ENCODE measurements around the gene DLG2. TPM values are rescaled to one million over a fixed set of nuclear protein-coding genes. Genes with fewer than 3 reads are reported as not detected.
A peak's percentile ranks its signal among the peaks of the same experiment; 100 is the strongest.

Gene DLG2
- total RNA-seq, 2 donors from 2014 or later: 5.9 to 7.4 TPM

DNA sequence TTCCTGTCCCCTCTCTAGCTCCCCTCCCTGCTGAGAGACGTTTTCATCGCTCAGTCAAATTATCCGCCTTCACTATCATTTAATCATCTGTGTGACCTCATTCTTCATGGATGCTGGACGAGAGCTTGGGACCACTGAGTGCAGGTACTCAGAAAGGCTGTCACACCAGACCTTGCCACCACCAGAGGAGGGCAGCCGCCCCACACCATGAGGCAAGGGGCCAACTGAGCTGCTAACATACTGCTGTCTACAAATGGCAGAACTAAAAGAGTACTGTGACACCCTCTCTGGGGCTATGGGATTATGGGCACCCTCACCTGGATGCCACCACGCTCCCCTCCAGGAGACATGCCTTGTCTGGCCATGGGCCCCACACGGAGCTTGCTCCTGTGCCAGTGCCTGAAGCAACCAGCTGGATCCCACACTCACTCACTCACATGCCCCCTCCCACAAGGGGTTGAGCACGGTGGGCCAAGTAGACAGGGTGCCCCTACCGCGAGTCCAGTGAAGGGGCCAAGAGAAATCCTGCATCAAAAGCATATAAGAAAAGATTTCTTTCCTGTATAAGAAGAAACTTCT is 1670.9 kb downstream of the DLG2 start:
- DNase-seq (no peak), ATAC-seq (no peak)
- intact Hi-C loops (cut with DNase I): no loop called here

DNA sequence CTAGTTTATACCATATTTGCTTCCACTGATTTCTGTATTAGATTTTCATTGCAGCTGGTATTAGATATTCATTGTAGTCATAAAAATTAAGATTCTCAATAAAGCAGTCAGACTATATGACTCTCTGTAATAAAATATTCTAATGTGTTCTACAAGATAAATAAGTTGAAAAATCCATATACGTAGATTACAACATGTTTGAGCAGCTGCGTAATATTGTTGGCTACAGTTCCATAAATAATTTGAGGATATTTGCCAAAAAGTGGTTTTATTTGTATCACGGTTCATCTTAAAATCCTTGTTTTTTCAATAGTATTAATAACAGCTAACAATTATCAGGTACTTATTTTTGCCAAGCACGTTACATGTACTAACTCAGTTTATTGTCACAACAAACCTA is 1672.4 kb downstream of the DLG2 start:
- DNase-seq (no peak), ATAC-seq (no peak)
- intact Hi-C loops (cut with DNase I): no loop called here

DNA sequence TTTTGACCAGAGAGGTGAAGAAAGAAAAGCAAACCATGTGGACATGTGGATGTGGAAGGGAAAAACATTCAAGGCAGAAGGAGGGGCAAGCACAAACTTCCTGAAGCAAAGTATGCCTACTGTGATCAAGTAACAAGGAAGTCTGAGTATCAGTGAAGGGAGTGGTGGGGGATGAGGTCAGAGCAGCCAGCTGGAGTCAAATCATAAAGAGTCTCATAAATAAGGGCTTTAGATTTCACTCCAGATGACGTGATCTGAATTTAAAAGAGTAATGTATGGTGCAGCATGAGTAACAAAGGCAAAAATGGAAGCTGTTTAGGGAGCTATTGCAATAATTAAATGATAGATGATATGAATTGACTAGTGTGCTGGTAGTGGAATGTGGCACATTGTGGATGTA is 1675.6 kb downstream of the DLG2 start:
- intact Hi-C loops (cut with DNase I): no loop called here

DNA sequence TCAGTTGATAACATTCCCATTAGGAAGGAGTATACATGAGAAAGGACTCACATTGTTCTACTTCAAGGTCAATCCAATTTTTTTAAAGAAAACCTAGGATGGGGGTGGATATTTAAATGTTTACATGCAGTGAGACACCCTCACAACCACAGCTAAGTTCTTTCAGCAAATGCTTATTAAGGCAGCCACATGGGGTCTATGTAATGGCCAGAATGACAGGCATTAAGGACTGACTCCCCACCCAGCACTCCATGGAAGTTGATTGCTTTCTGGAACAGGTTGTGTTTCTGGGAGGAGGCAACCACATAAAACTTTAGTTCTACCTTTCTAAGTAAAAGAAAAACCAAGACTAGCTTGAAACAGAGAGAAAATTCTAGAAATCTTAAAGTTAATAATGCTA is 1678.9 kb downstream of the DLG2 start:
- intact Hi-C loops (cut with DNase I): no loop called here
- DNase-seq: no peak
- ATAC-seq: no peak

More for the DNA sequence above, 1675.6 kb downstream of the DLG2 start:
- DNase-seq (no peak), ATAC-seq (no peak)

DNA sequence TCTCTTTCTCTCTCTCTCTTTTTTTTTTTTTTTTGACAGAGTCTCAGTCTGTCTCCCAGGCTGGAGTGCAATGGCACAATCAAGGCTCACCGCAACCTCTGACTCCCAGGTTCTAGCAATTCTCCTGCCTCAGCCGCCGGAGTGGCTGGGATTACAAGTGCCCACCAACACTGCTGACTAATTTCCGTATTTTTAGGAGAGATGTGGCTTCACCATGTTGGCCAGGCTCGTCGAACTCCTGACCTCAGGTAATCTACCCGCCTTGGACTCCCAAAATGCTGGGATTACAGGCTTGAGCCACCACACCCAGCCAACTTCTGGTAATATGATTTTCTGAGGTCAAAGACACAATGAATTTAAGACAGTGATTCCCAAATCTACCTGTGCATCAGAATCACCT is 1681.2 kb downstream of the DLG2 start:
- DNase-seq (no peak), ATAC-seq (no peak)
- intact Hi-C loops (cut with DNase I): no loop called here

DNA sequence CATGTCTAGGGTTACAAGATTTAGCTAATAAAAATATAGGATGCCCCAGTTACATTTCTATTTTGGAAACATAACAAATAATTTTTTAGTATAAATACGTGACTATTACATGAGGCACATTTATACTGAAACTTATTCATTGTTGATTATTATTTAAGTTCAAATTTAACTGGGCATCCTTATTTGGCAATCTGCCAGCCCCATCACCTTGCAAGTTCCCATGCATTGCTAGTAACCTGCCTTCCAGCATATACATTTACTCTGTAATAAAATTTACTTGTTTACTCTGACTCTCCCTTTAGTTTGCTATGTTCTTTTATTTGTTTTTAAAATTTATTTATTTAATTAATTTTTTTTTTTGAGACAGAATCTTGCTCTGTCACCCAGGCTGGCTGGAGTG is 1686.1 kb downstream of the DLG2 start:
- intact Hi-C loops (cut with DNase I): no loop called here
- ATAC-seq: no peak

DNA sequence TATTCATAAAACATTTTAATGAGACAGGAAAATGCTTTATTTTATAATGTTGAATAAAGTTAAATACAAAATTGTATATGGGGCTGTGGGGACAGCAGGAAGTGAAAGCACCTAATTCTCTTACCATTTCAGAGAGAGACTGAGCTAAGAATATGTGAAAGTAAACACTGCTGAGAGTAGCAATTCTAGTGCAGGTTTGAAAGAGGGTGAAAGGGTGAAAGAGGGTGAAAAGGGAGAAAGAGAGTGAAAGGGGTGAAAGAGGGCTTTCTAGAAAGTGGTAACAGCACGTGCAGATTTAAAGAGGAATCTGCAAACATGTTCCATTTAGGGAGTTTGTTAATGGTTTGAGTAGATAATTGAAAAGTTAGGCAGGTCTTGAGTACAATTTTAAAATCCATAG is 1689.0 kb downstream of the DLG2 start:
- DNase-seq (no peak), ATAC-seq (no peak)
- intact Hi-C loops (cut with DNase I): no loop called here

More for the DNA sequence above, 1686.1 kb downstream of the DLG2 start:
- no peak for DNase-seq

DNA sequence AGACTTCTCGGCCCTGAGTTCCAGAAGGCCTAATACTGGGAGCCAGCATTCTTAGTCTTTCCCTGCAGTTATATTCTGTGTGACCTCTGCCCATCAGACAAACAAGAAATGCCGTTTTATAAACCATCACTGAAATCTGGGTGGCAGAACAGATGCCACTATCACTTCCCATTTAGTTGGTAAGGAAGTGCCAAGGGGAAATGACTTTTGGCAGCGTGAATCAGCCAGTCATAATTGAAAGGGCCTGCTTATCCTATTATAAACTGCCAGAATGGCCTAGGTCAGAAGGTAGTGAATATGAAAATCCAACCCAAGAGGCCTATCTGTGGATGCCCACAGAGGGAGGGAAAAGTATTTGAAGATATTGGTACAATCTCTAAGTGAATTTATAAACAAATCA is 1694.1 kb downstream of the DLG2 start:
- intact Hi-C loops (cut with DNase I): no loop called here
- DNase-seq: no peak
- no peak for ATAC-seq

DNA sequence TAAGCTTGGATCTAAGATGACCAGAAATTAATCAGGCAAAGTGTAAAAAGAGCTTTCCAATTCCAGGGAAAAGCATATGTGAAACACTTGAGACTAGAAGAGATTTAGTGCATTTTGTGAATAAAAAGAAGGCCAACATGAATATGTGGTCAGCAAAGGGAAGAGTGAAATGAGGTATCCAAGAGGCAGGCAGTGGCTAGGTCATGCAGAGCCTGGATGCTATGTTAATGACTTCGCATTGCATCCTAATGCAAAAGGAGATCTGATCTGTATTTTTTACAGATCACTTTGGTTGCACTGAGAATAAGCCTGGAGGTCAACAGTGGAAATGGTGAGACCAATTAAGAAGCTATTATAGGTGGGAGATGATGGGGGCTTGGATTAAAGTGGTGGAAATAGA is 1699.7 kb downstream of the DLG2 start:
- ATAC-seq (no peak), DNase-seq (no peak)
- intact Hi-C loops (cut with DNase I): no loop called here

DNA sequence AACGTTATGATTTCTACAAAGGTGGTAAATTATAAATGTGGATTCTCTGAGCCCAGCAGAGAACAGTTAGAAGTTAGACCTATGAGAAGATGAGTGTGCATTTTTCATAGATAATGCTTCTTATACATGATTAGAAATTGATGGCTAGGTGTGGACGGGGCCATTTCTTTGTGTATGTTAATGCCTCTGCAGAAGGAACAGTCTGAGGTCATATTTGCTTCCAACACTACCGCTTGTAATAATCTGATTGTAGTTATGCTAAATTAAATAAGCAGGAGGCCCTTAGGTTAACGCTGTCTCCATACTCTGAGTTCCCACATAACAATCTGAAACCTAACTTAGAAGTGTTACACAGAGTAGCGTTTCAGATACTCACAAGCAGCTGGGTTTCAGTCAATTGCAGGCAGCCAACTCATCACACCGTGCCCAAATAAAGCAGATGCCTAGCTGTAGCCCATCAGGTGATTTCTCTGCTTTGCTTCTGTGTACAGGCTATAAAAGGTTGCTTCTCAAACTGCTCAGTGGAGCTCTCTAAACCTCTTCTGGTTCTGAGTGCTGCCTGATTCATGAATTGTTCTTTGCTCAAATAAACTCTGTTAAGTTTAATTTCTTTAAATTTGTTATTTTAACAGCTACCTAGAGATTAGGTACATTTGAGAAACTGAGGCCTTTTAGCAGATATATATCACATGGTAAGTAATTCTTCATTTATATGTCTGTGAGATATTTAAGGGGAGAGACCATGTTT is 1702.2 kb downstream of the DLG2 start:
- intact Hi-C loops (cut with DNase I): no loop called here
- DNase-seq: no peak
- ATAC-seq: no peak

DNA sequence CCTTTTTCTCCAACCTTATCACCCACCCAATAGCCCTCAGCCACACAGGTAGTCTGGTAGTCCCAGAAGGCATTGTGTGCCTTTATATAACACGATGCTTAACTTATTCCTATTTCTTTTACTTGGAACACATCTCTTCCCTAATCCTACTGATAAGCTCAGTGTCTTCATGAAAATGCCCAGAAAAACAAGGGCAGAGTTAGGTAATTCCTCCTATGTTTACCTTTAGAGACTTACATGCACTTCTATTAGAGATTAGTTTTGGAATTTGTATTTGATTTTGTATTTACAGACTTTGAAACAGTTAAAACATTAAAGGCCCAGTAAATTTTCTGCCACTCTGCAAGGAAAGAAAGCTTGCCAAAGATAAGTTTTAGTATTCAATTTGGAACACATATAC is 1703.2 kb downstream of the DLG2 start:
- DNase-seq: no peak
- no peak for ATAC-seq
- intact Hi-C loops (cut with DNase I): no loop called here

DNA sequence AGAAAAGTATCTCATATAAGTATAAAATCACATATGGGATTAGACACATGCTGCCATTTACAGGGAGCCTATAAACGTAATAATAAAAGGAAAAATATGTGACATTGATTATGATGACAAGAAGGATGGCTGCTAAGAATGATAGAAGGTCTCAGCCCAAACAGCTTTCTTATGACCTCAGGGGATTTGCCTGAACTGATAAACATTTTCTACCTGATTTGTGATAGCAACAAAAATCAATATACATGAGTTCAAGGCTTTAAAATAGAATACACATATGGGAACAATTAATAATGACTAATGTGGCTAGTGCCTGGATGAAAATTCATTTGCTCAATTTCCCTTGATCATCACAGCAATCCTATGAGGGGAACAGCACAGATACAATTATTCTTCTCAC is 1704.2 kb downstream of the DLG2 start:
- intact Hi-C loops (cut with DNase I): no loop called here
- no peak for DNase-seq
- ATAC-seq: no peak

DNA sequence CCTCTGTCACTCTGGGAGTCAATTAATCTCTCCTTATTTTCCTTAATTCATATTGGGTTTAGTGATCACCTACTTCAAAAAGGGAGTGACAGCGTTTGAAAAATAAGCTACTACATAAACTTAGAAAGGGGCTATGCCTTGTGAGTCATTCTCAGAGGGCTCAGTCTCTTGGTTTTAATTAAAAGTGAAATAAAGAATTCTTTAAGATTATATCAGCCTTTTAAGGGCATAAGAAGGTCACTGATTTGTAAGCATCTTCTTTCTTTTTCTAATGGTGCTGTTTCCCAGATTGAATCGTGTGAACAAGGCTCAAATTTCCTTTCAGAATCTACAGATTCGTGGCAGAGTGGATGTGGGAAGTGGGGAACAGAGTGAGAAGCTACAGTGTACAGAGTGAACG is 1704.8 kb downstream of the DLG2 start:
- intact Hi-C loops (cut with DNase I): no loop called here
- ATAC-seq (no peak), DNase-seq (no peak)

DNA sequence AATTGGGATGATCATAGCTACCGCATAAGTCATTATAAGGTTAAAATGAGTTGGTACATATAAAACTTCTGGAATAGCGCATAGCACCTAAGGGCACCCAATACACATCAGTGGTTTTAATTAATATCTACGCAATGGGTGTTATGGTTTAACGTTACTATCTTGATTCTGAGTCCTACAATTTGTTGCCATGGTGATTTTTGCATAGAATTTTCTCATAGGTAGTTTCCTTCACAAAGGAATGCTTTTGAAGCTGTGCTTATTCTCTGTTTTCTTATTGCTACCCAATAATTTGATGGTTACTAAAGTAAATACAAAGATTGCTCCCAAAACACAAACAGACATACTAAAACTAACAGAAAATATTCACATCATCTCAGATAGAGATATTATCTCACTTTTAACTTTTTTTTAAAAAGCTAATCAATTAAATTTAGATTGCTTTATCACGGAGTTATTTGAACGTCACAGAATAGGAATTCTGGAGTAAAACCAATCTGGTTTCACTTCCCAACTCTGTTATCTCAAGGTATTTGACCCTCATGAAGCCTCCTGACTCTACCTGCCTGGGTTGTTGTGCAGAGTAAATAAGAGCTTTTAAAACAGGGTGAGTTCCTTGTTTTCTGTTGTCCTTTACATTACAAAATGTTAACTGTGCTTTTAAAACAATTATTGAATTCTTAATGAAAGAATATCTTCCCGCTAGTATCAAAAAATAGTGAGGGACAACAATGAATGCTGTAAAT is 1705.5 kb downstream of the DLG2 start:
- intact Hi-C loops (cut with DNase I): no loop called here
- no peak for DNase-seq
- ATAC-seq: no peak

DNA sequence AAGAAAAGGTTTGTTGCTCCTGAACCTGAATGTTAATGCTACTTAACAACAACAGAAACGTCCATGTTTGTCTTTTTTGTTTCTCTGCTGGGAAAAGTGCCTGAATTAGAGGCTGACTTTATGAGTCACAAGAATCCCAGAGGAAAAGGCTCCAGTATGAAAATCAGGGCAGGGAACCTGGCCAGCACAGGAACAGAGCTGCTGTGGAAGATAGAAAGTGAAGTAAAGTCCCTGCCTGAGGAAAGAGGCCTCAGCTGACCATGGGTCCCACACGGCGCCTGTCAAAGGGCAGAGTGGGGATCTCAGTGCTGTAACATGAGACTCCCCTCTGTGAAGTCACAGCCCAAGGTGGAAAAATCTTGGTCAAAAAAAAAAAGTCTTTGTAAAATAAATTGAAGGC is 1708.7 kb downstream of the DLG2 start:
- ATAC-seq: peak in 1 of 2 donors; percentile 73
- DNase-seq: peak; percentile 44
- intact Hi-C loops (cut with DNase I): no loop called here

DNA sequence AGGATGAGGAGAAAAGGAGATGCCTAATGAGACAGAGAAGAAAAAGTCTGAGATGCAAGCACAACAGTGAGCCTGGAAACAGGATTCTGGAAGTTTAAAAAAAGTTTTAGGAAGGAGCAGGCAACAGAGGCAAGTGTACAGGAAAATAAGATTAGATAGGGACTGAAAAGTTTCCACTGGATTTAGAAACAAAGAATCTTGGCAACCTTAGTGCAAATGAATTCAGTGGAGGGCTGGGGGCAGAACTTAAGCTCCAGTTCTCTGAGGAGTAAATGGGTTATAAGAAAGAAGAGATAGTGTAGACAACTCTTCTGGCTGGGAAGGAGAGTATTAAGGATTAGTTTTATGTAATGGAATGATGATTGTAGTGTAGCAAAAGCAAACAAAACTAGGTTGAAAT is 1712.1 kb downstream of the DLG2 start:
- ATAC-seq: peak; percentile 23 to 44
- intact Hi-C loops (cut with DNase I): no loop called here
- no peak for DNase-seq

DNA sequence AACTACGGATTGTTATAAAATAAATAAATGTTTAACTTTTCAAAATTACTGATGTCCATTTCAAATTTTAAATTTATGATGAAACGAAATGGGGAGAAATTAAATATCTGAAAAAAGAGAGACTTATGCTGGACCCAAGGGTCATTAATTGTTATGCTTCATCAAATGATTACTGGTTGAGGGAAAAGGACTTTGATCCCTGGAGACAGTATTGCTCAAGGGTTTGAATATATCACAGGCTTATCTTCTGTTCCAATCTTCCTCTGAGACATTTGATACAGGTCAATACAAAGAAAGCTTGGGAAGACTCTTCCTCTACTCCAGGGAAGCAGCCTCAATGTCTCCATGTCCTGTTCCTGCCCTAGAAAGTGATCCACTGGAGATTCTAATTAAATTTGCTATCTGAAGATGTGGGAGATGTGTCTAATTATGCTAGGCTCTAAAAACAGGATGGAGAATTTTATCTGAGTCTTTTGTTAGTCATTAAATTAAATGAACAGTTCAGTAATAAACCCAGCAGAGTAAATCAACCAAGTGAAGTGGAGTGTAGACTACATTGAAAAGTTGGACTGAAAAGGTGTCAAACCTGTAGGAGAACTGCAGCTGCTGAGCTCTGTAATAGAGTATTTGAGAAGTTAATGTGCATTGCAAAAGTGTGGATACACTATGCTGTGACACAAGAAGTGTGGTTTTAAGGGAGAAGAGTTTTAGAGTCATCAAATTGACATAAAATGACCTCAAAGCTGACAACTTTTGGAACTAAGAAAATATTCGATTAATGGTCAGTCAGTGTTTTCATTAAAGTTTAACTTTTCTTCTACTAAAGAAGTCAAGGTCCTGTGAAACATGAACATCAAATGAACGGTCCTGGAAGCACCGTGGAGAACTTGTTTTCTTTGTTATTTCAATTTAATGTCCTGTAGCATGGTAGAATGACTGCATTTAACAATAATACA is 1717.3 kb downstream of the DLG2 start:
- DNase-seq (no peak), ATAC-seq (no peak)
- intact Hi-C loops (cut with DNase I): no loop called here

DNA sequence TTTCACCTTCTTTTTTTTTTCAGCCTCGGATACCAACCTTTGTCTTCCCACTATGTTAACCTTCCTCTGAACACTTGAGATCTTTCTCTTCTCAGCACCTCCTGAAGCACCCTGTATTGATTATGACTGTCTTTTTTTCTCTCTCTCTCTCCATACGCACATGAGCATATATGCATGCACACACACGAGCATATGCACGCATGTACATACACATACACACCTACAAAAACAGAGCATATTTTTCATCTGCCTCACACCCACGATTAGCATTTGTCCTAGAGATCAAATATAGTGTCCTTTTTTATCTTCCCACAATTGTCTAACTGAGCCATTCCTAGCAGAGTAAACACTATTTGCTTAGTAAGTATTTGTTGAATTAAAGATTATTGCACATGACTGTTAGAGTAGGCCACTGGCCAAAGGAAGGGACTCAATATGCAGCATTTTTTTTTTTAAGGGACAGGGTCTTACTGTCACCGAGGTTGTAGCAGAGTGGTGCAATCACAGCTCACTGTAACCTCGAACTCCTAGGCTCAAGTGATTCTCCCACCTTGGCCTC is 1718.8 kb downstream of the DLG2 start:
- DNase-seq: no peak
- intact Hi-C loops (cut with DNase I): no loop called here
- no peak for ATAC-seq

DNA sequence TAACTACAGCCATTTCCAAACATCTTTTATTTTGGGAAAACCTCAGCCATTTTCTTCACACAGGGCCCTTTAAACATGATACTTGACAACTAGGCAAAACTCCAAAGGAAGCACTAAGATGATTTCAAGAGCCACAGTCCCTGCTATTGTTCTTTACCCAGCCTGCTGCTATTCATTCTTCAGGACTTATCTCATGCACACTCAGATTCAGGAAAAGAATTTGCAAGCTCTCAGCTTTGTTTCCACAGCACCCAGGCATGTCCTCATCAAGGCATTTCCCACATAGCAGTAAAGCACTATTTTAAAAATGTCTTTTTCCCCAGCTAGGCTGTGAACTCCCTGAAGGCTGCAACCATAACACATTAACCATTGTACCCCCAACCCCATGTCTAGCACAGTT is 1731.6 kb downstream of the DLG2 start:
- DNase-seq: no peak
- ATAC-seq: no peak
- intact Hi-C loops (cut with DNase I): no loop called here
